Measurements from ENCODE around the gene ACTR6. TPM values are rescaled to one million over a fixed set of nuclear protein-coding genes. Genes with fewer than 3 reads are reported as not detected.

The ACTR6 gene
- 10 to 100 TPM in 3 of 4 donors, 1 to 10 TPM in 1; 4.9 to 35.0 (median 13.7) TPM for total RNA-seq

DNA sequence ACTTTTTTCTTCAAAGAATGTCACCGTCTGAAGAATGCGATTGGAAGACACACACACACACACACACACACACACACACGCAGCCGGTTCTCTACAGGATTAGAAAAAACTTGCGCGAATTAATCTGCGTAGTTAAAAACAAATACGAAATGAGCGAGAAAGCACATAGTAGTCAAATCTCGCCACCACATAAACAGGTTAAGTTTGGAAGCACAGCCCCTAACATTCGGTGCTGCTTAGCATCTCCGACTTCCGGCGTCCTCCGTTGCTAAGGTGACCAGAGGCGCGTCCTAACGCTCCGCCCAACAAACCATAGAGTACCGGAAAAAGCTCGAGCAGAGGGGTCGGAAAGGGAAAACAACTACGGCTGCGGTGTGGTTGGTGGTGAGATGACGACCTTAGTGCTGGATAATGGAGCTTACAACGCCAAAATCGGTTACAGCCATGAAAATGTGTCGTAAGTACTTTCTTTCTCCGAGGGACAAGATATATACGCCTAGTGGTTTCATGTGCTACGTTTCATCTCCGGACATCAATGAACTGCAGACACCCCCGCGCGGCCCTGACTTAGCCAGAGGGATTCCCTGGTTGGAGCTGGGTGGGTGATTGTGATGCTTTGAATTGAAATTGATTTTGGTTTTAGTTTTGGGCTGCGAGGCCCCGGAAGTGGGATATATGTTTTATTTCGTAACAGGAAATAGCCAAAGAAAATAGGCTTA, at the start of gene ACTR6:
Gene ACTR6 (plus strand): TSS at position 353 of the 719 bp plus-strand sequence. CDS start 37 bp downstream, at position 390.
- no peaks in the 10 kb centered on the region for H3K9me3 ChIP-seq
- peaks cover 13 to 33% (median 19%) of the 10 kb centered on the region in 4 donors for H3K4me1 ChIP-seq
- H3K27me3 ChIP-seq: no peaks in the 10 kb centered on the region
- peaks cover 0 to 9% (median 0%) of the 10 kb centered on the region in 4 donors for H3K36me3 ChIP-seq
- WGBS, 2 donors (ENCODE audit: low coverage in 1 of 2): 0 to 1% methylated on average over 8 to 38 of the region's 38 CpGs
- intact Hi-C loops (cut with DNase I; ENCODE audit: low total_unique reads) (loop anchor here (5.0 kb wide), 1 partner anchor 58 kb away; the partner anchor contains the start of gene BLTP3B), in situ Hi-C loops (cut with MboI; ENCODE audit: low pct_ligation_motif_present in 1 of 4, low pct_unique_long_range_greater_than_20kb in 1 of 4, low sequenced_read_pairs in 3 of 4) (no loop called here)
- H3K27ac ChIP-seq: peak within 1 kb of the TSS; percentile 90 to 97 (median 92)
- TF ChIP-seq POLR2AphosphoS5 (IDR thresholded peaks at IDR 0.05) (peak; percentile 85 to 90 (median 89)), EP300 (IDR thresholded peaks at IDR 0.05; ENCODE audit: low read depth) (no peak), POLR2A (IDR thresholded peaks at IDR 0.05) (peak; percentile 69)
- TF ChIP-seq, protein P1, sequence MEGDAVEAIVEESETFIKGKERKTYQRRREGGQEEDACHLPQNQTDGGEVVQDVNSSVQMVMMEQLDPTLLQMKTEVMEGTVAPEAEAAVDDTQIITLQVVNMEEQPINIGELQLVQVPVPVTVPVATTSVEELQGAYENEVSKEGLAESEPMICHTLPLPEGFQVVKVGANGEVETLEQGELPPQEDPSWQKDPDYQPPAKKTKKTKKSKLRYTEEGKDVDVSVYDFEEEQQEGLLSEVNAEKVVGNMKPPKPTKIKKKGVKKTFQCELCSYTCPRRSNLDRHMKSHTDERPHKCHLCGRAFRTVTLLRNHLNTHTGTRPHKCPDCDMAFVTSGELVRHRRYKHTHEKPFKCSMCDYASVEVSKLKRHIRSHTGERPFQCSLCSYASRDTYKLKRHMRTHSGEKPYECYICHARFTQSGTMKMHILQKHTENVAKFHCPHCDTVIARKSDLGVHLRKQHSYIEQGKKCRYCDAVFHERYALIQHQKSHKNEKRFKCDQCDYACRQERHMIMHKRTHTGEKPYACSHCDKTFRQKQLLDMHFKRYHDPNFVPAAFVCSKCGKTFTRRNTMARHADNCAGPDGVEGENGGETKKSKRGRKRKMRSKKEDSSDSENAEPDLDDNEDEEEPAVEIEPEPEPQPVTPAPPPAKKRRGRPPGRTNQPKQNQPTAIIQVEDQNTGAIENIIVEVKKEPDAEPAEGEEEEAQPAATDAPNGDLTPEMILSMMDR (IDR thresholded peaks at IDR 0.05): peak in 1 of 5 experiments; percentile 33
- peak within 1 kb of the TSS; percentile 66 to 98 (median 82) for H3K4me3 ChIP-seq
- DNase-seq: peak; percentile 97

DNA sequence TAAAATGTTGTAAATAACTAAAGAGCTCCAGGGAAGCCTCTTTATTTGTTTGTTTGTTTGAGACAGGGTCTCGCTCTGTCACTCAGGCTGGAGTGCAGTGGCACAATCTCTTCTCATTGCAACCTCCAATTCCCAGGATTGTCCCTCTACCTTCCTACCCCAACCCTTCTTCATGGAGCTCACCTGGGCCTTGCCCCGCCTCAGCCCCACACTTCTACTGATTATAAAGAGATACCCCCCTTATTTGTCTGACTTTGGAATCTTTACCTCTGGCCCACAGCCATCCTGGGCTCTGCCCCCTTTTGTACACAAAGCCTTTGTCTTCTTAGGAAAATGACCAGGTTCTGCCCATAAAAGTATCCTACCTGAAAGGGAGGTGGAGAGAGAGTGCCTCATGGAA, 48.8 kb upstream of the ACTR6 start:
- Histone ChIP-seq H3K27ac (no peak overlapping the region), H3K9me3 (no peaks in the 10 kb centered on the region), H3K36me3 (no peaks in the 10 kb centered on the region), H3K4me1 (no peaks in the 10 kb centered on the region), H3K27me3 (no peaks in the 10 kb centered on the region), H3K4me3 (no peak overlapping the region)
- in situ Hi-C loops (cut with MboI; ENCODE audit: low pct_ligation_motif_present in 1 of 4, low pct_unique_long_range_greater_than_20kb in 1 of 4, low sequenced_read_pairs in 3 of 4): no loop called here
- no peak for DNase-seq
- WGBS, 2 donors (ENCODE audit: low coverage in 1 of 2): 79 to 93% methylated on average over 2 of the region's 2 CpGs
- TF ChIP-seq POLR2A (IDR thresholded peaks at IDR 0.05): no peak
- TF ChIP-seq POLR2AphosphoS5 (IDR thresholded peaks at IDR 0.05): no peak
- TF ChIP-seq, protein P1 (IDR thresholded peaks at IDR 0.05): no peak
- TF ChIP-seq EP300 (IDR thresholded peaks at IDR 0.05; ENCODE audit: low read depth): no peak
- intact Hi-C loops (cut with DNase I; ENCODE audit: low total_unique reads): no loop called here

DNA sequence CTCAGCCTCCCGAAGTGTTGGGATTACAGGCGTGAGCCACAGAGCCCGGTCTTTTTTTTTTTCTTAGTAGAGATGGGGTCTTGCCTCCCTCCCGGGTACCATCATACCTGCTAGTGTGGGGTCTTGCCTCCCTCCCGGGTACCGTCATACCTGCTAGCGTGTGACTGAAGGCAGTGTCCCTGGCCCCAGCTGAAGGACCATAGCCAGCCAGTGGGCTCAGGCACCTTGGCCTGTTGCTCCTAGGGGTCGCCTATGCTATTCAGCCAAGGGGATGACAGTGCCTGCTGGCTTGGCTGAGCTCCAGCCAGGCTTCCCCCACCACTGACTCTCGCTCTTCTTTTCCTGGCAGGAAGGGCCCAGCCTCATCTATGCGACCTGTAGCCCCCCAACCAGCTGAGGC, 47.5 kb upstream of the ACTR6 start:
- intact Hi-C loops (cut with DNase I; ENCODE audit: low total_unique reads) (no loop called here), in situ Hi-C loops (cut with MboI; ENCODE audit: low pct_ligation_motif_present in 1 of 4, low pct_unique_long_range_greater_than_20kb in 1 of 4, low sequenced_read_pairs in 3 of 4) (no loop called here)
- Histone ChIP-seq H3K27ac (no peak overlapping the region), H3K27me3 (no peaks in the 10 kb centered on the region), H3K9me3 (no peaks in the 10 kb centered on the region), H3K36me3 (no peaks in the 10 kb centered on the region), H3K4me1 (no peaks in the 10 kb centered on the region), H3K4me3 (no peak overlapping the region)
- TF ChIP-seq POLR2AphosphoS5 (IDR thresholded peaks at IDR 0.05): no peak
- TF ChIP-seq, protein P1 (IDR thresholded peaks at IDR 0.05): no peak
- no peak for TF ChIP-seq EP300 (IDR thresholded peaks at IDR 0.05; ENCODE audit: low read depth)
- DNase-seq: no peak
- WGBS, 2 donors (ENCODE audit: low coverage in 1 of 2): 94% methylated on average over 9 of the region's 10 CpGs; no CpG with 5 or more reads in 1 of the 2 donors

DNA sequence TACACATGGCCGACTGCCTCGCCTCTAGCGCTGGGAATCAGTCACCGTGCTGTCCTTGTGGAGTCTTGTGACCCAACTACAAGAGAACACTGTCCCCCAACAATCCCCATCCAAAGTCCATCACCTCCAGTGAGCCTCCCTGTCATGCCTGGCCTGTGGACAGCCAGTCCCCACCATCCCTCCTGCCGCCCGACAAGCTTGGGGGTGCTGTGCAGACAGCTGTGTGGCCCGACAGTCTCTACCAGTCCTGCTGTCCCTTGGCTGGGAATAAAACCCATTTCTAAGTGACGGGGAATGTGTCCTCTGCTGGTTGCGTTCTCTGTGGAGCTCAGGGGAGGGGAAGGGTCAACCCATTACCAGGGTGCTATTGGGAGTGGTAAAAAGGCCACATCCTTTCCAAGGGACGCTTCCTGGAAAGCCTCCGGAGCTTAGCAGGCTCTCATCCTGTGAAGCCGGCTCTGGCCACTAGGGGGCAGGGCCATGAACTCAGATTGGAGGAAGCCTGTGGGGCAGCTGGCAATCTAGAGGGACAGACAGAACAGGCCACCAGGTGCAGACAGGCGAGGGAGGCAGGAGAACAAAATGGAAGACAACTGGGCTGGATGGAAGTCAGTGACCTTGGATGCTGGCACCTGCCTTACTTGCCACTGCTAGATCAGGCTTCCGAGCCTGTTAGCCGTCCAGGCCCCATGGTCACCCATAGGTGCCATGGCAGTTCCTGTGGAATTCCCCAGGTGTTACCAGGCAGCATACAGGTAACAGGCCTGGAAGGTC, 46.0 kb upstream of the ACTR6 start:
- Histone ChIP-seq H3K4me1 (no peaks in the 10 kb centered on the region), H3K27ac (no peak overlapping the region), H3K9me3 (no peaks in the 10 kb centered on the region), H3K4me3 (no peak overlapping the region), H3K36me3 (no peaks in the 10 kb centered on the region), H3K27me3 (no peaks in the 10 kb centered on the region)
- intact Hi-C loops (cut with DNase I; ENCODE audit: low total_unique reads) (no loop called here), in situ Hi-C loops (cut with MboI; ENCODE audit: low pct_ligation_motif_present in 1 of 4, low pct_unique_long_range_greater_than_20kb in 1 of 4, low sequenced_read_pairs in 3 of 4) (no loop called here)
- WGBS, 2 donors (ENCODE audit: low coverage in 1 of 2): 70% methylated on average over 15 of the region's 15 CpGs; no CpG with 5 or more reads in 1 of the 2 donors
- no peak for TF ChIP-seq EP300 (IDR thresholded peaks at IDR 0.05; ENCODE audit: low read depth)
- TF ChIP-seq, protein P1 (IDR thresholded peaks at IDR 0.05): peak; percentile 76 to 87 (median 80)
- peak; percentile 81 for DNase-seq
